Upper lobe of right lung (tissue), 1 donor: ENCODE data around the gene DCST1. TPM values are rescaled to one million over a fixed set of nuclear protein-coding genes. Genes with fewer than 3 reads are reported as not detected.

Experiments
- ATAC-seq: fragments of 200-7000 bp; cut with Tn5 transposase; one replicate; pipeline ENCODE4 v1.9.1; 2020; ENCODE audit warnings: mild to moderate bottlenecking, moderate library complexity
- DNase-seq: peaks from one replicate; pipeline ENCODE4 v3.0.0-alpha.2; 2020
- H3K27ac ChIP-seq: fragments of 200-600 bp; one replicate; pipeline ENCODE4 v1.8.0; 2022
- H3K27me3 ChIP-seq: fragments of 200-600 bp; one replicate; pipeline ENCODE4 v1.8.0; 2022; ENCODE audit warnings: mild to moderate bottlenecking
- H3K36me3 ChIP-seq: fragments of 200-600 bp; one replicate; pipeline ENCODE4 v1.8.0; 2022
- H3K4me1 ChIP-seq: fragments of 200-600 bp; one replicate; pipeline ENCODE4 v1.8.0; 2022
- H3K4me3 ChIP-seq: fragments of 200-600 bp; one replicate; pipeline ENCODE4 v1.8.0; 2022; ENCODE audit warnings: mild to moderate bottlenecking
- H3K9me3 ChIP-seq: fragments of 200-600 bp; one replicate; pipeline ENCODE4 v1.8.0; 2022
- intact Hi-C: fragments of 100-400 bp; cut with DNase I; formaldehyde crosslinking; loops from one replicate; pipeline ENCODE4 v1.11.0; 2022
- total RNA-seq: library from RNA; stranded (reverse); fragmentation: NEBNext Ultra II Directional; extraction: Animal tissue kit (Norgen Biotek cat#: 25700); gene quantifications from one replicate; pipeline ENCODE4 v1.2.1, GENCODE V29; 2021
- TF ChIP-seq, protein P1 (sequence below): fragments of 200-600 bp; IDR thresholded peaks from one replicate; pipeline ENCODE4 v1.8.0; 2022; ENCODE audit warnings: antibody characterized with exemption
- donor health status: DM: no; HTN: yes; CAD: no; lungs with severe emphysema.

The DCST1 gene
- total RNA-seq, 1 donor from 2014 or later: not detected

DNA sequence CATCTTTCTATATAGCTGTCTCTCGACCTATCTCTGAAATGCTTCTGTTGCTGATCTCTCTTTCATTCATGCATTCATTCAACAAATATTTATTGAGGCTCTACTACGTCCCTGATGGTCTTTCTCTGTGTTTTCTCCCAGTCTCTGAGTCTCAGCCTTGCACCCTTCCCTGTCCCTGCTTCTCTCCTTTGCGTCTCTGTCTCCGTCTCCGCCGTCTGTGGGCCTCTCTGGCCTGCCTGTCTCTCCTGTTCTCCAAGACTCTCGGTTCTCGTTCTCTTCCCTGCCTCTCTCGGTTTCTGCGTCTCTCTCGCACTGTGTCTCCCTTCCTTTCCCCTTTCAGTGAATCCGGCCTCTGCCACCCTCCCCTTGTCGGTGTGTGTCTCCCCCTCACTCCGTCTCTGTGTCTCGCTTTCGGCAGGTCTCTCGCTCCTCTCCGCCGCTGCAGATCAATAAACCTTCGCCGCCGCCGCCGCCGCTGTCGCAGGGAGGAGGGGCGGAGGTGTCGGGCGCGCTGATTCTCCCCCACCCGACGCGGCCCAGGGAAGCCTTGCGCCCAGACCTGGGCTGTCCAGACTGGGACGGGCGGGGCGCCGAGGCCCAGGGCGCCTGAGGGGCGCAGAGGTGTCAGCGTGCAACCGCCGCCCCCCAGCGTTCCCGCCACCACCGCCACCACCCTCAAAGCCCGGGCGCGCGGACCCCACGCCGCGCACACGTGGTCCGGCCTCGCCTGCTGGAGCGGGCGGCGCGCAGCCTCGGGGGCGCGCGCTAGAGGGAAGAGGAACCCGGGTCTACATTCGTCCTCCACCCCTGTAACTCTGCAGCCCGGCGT, 48.1 kb downstream of the DCST1 start:
- H3K4me1 ChIP-seq: peaks cover 53% of the 10 kb centered on the region

DNA sequence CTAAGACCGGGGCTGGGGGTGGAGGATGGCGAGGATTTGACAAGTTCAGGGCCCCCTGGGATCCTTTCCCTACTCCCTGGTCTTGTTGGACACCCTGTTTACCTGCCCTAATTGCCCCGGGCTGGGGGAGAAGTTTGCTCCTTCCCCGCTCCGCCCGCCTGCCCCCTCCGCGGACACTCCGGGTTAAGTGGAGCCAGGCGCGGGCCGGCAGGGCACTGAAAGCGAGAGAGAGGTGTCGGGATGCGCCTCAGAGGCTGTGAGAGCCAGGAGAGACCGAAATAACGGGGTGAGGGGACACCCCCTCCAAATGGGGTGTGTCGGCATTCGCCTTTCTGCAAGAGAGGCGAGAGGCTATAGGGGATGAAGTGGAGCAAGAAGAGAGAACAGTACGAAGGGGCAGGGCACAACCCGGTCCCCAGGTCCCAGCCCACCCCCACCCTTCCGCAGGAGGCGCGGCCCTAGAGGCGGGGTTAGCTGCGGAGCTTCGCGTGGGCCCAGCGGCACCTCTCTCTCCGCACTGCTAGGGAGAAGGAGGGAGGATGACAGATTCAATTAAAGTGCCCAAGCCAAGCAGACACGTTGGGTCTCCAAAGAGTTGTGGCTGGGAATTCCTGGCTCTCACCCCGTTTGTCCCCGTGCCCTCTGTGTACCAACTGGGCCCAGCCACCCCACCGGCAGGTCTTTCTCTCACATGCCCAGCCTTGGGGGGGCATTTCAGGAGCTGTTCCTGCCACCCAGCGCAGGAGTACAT, 48.9 kb downstream of the DCST1 start:
- Histone ChIP-seq H3K4me1 (peaks cover 53% of the 10 kb centered on the region), H3K27me3 (peaks cover 55% of the 10 kb centered on the region), H3K9me3 (no peaks in the 10 kb centered on the region), H3K36me3 (no peaks in the 10 kb centered on the region), H3K4me3 (no peak overlapping the region), H3K27ac (no peak overlapping the region)
- TF ChIP-seq, protein P1, sequence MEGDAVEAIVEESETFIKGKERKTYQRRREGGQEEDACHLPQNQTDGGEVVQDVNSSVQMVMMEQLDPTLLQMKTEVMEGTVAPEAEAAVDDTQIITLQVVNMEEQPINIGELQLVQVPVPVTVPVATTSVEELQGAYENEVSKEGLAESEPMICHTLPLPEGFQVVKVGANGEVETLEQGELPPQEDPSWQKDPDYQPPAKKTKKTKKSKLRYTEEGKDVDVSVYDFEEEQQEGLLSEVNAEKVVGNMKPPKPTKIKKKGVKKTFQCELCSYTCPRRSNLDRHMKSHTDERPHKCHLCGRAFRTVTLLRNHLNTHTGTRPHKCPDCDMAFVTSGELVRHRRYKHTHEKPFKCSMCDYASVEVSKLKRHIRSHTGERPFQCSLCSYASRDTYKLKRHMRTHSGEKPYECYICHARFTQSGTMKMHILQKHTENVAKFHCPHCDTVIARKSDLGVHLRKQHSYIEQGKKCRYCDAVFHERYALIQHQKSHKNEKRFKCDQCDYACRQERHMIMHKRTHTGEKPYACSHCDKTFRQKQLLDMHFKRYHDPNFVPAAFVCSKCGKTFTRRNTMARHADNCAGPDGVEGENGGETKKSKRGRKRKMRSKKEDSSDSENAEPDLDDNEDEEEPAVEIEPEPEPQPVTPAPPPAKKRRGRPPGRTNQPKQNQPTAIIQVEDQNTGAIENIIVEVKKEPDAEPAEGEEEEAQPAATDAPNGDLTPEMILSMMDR: no peak
- DNase-seq (no peak), ATAC-seq (no peak)
- intact Hi-C loops: no loop called here

More for the DNA sequence above, 48.1 kb downstream of the DCST1 start:
- Histone ChIP-seq H3K36me3 (no peaks in the 10 kb centered on the region), H3K4me3 (peak overlapping the region; percentile 34), H3K27me3 (peaks cover 55% of the 10 kb centered on the region), H3K27ac (no peak overlapping the region), H3K9me3 (no peaks in the 10 kb centered on the region)
- no peak for ATAC-seq
- intact Hi-C loops: no loop called here
- no peak for DNase-seq
- TF ChIP-seq, protein P1: no peak

DNA sequence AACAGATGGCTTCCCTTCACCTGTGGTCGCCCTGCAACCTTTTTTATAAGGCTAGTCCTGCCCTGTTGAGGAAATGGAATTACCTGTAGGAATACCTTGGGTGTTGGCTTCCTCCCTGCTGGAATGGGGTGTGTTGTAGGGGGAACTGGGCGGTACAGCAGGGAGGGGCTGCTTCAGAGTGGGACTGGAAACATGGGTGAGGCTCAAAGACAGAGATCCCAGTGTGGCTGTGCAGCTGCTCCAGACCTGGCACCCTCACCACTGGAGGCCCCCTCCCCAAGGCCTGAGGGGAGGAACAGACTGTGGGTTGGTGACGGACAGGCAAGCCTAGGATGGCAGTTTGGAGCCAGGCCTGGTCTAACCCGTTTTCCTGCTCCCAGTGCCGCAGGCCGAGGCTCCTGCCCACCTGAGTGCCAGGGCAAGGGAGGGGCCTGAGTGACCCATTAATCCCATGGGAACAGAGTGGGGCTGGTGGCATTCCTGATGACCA, 49.5 kb downstream of the DCST1 start:
- DNase-seq: no peak

DNA sequence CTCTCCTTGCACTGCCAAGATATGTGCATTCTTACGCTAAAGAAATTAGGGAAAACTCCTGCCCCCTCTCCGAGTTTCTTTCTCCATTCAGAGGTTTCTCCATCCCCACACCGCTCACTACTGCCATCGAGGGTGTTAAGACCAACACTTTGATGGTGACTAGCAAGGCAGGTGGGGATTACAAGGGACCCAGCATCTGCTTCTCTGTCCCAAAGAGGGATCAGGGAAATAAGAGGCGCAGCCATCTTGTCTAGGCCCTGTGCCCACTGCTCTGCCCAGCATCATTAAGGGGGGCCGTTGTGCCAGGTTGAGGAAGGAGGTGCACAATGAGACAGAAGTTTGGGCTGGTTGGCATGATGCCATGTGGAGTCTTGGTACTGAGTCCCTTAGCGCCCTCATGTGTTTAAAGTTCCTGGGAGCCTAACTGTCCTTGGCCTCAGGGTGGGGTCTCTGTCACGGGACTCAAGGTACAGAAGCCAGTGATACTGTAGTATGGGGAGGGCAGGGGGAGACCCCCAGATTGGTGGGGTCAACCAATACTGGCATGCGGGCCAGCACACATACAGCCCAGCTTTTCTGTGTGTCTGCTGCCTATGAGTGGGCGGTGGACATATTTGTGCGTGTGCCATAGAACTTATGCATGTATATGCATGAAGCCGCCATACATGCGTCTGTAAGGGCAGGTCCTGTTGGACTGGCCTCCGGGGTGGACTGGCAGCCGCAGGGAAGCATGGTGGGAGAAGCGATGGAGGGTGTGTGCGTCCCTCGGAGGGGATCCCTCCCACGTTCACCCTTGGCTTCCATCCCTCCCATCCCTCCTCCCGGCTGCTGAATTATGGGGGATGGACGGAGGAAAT, 50.5 kb downstream of the DCST1 start:
- TF ChIP-seq, protein P1: no peak
- no peaks in the 10 kb centered on the region for H3K9me3 ChIP-seq
- DNase-seq (no peak), ATAC-seq (no peak)
- H3K27ac ChIP-seq: no peak overlapping the region
- H3K27me3 ChIP-seq: peaks cover 54% of the 10 kb centered on the region
- peak overlapping the region; percentile 80 for H3K4me3 ChIP-seq
- H3K4me1 ChIP-seq: peaks cover 50% of the 10 kb centered on the region
- intact Hi-C loops: no loop called here
- H3K36me3 ChIP-seq: no peaks in the 10 kb centered on the region

More for the DNA sequence above, 49.5 kb downstream of the DCST1 start:
- Histone ChIP-seq H3K27me3 (peaks cover 55% of the 10 kb centered on the region), H3K27ac (no peak overlapping the region), H3K4me3 (no peak overlapping the region), H3K4me1 (peaks cover 53% of the 10 kb centered on the region), H3K9me3 (no peaks in the 10 kb centered on the region), H3K36me3 (no peaks in the 10 kb centered on the region)
- intact Hi-C loops: no loop called here
- TF ChIP-seq, protein P1: no peak
- ATAC-seq: no peak

DNA sequence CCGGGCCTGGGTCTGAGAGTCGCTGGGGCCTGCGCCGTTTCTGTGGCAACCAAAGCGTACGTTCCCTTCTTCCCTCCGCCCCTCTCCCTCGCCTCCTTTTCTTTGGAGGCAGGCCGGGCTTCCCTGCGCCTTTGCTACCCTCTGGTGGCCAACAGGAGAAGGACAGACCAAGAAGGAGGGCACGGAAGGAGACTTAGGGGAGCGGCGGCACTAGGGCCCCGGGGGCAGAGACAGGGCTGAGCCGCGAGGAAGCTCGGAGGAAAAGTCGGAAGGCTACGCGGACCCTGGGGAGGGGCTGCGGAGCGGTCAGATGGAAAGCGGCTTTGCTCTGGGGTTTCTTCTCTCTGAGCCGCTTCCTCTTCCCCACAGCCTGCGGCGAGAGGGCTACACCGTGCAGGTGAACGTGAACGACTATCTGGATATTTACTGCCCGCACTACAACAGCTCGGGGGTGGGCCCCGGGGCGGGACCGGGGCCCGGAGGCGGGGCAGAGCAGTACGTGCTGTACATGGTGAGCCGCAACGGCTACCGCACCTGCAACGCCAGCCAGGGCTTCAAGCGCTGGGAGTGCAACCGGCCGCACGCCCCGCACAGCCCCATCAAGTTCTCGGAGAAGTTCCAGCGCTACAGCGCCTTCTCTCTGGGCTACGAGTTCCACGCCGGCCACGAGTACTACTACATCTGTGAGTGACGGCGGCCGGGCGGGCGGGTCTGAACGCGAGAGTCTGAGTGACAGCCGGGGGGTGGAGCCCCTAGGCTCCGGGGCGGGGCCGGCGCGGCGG, 51.3 kb downstream of the DCST1 start:
- DNase-seq (peak; percentile 98), ATAC-seq (peak; percentile 89)
- TF ChIP-seq, protein P1: peak; percentile 91
- Histone ChIP-seq H3K27me3 (peaks cover 45% of the 10 kb centered on the region), H3K4me1 (peaks cover 42% of the 10 kb centered on the region), H3K36me3 (no peaks in the 10 kb centered on the region), H3K9me3 (no peaks in the 10 kb centered on the region), H3K27ac (peak overlapping the region; percentile 80), H3K4me3 (peak overlapping the region; percentile 80)
- intact Hi-C loops: no loop called here
